Smooth muscle cell of the brain vasculature (primary cell): ENCODE measurements around the gene ECE2.

Experiments used
- DNase-seq: peaks from one replicate; pipeline ENCODE4 v3.0.0-alpha.2; 2012; ENCODE audit warnings: low read depth, low spot score

The ECE2 gene

GRCh38 chr3:184240384-184241140 lies 35.3 kb upstream of the ECE2 start:
- DNase-seq, result no peak

- no peak for DNase-seq
Measured at GRCh38 chr3:184241141-184241446, 34.7 kb upstream of the ECE2 start.

GRCh38 chr3:184241447-184242296 lies 34.1 kb upstream of the ECE2 start:
- no peak for DNase-seq

DNA sequence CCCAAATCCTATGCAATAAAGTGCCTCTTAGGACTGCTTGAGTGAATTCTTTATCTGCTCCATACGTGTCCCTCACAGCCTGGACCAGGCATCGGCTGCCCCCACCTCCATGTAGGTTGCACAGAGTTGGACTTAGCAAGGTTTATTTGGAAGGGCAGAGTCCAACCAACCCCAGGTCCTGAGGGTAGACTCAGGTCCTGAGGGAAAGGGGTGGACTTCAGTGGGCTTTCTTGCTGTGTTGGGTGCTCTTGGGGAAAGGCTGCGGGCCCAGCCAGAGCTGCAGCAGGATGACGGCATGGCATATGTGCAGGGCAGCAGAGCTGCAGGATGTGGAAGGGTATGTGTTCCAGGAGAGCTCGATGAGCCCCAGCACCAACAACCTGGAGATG lies 33.5 kb upstream of the ECE2 start:
- DNase-seq, result no peak

DNA sequence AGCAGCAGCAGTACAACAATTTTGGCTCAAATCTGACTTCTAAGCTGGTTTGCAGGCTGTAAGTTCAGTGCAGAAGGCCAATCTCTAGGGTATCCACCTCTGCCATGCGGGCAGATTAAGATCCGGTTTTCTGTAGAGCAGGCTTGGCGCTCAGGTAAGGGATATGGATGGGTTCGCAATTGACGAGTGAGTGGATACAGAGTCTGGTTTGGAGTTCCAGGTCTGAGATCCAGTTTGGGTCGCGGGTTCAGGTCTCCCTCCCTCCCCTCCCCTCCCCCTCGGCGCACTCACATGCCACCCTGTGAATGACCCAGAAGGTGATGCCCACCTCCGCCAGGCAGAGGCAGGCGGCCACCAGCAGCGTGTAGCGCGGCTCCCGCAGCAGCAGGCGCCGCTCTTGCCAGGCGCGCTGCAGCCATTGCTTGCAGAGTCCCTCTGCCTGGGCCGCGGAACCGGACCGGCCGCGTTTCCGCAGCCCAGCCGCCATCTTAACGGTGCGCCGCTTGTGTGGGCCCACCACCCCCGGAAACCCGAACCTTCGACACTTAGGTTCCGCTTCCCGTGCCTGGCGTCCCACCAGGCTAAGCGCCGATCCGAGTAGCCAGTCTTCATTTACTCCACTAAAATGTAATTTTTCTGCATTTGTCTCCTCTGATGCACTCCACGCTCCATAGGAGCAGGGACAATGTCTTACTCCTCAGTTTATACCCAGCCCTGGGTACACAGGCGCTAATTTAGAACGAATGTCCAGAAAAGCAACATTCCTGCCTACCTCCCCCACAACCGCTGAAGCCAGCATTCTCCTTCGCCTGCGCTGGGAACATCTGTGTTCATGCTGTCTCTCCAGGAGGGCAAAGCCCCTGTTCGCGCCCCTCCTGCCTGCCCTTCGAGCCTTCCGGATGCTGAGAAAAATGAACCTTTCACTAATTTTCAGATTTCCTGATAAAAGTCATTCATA lies 27.1 kb upstream of the ECE2 start, which contains the start of gene ALG3:
Gene ALG3 (minus strand): TSS at position 509 of the 958 bp plus-strand sequence. CDS start 22 bp downstream, at position 487.
- peak; percentile 67 for DNase-seq

DNA sequence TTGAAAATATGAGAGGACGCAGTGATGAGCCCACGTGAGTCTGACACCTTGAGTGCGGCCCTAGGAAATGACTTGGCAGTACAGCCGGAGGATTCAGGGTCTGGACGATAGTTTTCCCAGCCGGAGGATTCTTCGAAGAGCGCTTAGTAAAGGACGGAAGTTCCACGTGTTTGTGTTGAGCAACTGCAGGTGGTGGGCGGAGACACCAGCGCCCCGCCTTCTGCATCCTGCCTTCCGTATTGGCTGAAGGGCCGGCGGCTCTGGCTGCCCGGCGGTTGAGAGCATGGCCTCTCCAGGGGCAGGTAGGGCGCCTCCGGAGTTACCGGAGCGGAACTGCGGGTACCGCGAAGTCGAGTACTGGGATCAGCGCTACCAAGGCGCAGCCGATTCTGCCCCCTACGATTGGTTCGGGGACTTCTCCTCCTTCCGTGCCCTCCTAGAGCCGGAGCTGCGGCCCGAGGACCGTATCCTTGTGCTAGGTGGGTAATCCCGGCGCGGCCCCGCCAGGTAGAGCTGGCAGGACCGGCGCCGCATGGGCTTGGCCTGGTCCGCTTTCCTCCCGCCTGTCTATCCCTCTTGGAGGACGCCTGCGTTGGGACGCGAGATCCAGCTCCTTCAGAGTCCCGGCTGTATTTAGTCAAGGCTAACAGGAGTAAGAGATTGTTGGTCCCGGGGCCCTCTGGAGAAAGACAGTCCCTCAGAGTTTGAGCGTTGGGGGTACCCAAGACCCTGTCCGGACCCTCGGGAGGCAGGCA lies 26.2 kb upstream of the ECE2 start, which contains the start of gene EEF1AKMT4:
Gene EEF1AKMT4 (plus strand): TSS at position 261 of the 755 bp plus-strand sequence. CDS start 23 bp downstream, at position 284.
- DNase-seq, result peak; percentile 90

GRCh38 chr3:184250167-184250828 lies 25.5 kb upstream of the ECE2 start:
- peak; percentile 73 for DNase-seq

DNA sequence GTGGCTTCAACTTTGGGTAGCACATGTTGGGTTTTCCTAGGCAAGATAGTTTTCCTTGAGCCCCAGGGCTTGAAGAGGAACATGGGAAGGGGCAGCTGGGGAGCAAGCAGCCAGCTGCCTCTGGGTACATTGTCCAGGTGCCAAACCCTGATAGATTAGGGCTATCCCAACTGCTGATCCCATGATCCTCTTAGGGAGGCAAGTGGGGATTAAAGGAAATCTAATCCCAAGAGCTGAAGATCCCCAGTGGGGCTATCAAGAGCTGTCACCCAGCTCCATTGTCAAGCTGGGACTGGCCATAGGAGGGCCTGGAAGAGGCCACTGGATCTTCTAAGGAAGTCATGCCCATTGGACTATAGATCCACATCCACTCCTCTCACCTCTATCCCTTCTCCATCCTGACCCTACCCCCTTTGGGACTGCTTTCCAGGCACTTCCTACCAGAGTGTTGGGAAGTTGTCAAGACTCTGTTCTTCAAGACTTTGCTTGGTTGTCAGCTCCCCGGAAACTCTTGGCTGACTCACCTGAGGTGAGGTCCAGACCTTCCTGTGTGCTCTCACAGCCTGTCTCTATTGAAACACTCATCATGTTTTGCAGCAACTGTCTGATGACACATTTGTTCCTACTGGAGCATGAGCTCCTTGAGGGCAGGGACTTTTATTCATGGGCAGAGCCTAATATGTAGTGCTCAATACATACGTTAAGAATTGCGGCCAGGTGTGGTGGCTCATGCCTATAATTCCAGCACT lies 20.4 kb upstream of the ECE2 start:
- DNase-seq, result no peak

DNA sequence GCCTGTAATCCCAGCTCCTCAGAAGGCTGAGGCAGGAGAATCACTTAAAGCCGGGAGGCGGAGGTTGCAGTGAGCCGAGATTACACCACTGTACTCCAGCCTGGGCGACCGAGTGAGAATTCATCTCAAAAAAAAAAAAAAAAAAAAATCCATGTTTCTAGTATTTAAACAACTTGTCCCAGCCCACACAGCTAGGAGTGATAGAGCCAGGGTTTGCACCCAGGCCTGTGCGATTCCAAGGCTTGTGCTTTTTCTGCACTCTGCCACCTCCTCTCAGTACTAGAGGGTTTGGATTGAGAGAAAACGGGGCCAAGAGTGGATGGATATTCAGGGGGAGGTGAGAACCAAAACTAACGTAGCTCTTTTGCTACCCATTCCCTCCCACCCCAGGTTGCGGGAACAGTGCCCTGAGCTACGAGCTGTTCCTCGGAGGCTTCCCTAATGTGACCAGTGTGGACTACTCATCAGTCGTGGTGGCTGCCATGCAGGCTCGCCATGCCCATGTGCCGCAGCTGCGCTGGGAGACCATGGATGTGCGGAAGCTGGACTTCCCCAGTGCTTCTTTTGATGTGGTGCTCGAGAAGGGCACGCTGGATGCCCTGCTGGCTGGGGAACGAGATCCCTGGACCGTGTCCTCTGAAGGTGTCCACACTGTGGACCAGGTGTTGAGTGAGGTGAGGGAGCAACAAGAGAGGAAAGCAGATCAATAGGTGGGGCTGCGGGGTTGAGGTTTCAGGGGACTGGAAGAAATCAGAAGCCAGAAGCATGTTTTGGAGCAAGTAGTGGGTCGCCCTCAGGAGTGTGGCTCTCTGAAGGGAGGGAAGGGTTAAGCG lies 18.5 kb upstream of the ECE2 start:
- no peak for DNase-seq

DNA sequence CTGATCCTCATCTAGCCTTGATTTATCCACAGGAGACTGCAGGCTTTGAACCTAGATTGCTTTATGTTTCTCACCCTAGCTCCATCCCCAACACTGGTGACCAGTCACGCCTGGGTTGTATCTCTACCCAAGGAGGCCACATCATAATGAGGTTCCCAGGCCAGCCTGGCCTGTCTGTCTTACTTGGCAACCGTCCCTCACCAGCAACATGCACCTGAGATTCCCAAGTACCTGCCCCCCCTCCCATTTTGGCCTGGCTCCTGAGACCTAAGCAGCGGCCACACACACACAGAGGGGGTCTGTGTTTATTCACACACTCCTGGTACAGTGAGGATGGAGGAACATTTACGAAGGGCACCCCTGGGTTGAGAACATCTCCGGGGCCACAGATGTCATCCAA lies 16.9 kb upstream of the ECE2 start:
- no peak for DNase-seq

GRCh38 chr3:184259396-184259877 lies 16.4 kb upstream of the ECE2 start:
- no peak for DNase-seq

GRCh38 chr3:184259878-184260723 lies 15.7 kb upstream of the ECE2 start:
- no peak for DNase-seq

DNA sequence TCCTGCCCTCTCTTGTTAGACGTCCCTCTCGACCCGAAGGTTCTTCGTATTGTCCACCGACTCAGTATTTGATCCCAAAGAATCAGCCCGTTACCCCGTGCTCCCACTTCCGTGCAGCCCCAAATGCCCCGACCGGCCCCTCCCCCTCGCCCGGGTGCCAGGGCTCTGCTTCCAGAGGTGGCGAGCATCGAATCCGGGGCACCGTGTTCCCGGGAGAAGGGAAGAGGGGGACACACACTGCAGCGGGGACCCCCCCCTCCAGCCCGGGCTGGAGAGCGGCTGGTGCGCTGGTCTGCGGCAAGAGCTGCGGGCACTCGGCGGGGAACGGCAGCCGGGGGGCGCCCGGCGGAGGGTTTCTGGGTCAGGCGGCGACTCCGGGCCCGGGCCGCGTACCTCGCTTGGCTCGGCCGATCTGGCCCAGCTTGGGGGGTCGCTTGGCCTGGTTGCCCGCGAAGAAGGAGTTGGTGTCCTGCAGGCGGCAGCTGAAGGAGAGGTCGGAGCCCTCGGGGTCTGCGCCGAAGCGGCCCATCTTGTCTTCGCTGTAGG lies 15.0 kb upstream of the ECE2 start:
- no peak for DNase-seq

- DNase-seq, result no peak
Measured at GRCh38 chr3:184261270-184261853, 14.5 kb upstream of the ECE2 start, which contains the start of gene CAMK2N2. TSS of gene CAMK2N2 (minus strand) at chr3:184261553. CDS start at chr3:184261285, 268 bp downstream.

GRCh38 chr3:184261854-184262763 lies 13.7 kb upstream of the ECE2 start:
- DNase-seq, result no peak

DNA sequence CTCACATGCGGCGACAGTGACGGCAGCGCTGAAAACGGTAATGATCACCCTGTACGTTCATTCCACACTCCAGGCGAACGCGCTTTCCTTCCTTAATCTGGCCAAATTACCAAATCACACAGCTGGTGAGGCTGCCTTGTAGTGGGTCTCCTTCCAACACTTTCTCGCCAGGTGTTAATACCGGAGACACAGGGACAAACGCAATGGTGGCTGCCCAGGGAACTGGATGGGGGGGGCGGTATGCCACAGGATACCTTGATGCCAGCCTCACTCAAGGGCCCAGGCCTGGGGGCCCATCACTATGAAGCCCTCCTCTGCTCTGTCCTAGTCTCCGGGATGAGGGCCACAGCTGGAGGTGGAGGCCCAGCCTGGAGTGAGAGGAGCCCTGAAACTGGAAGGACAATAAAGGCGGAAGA lies 13.1 kb upstream of the ECE2 start:
- DNase-seq, result no peak
